Measurements from ENCODE around the gene ARG2.
"Not testable (repeated sequence)": the region's sequence is repeated elsewhere in the genome, so short reads cannot be mapped to it uniquely, and the experiment has no call there.

ARG2 gene

DNA sequence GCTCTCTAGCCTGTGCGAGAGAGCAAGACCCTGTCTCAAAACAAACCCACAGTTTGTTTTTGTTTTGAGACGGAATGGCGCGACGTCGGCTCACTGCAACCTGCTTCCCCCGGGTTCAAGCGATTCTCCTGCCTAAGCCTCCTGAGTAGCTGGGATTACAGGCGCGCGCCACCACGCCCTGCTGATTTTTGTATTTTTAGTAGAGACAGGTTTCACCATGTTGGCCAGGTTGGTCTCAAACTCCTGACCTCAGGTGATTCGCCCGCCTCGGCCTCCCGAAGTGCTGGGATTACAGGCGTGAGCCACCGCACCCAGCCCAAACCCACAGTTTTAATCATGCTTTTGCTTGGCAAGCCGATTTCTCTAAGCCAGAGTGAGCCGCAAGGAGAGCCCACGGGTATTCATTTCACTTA is 19.2 kb upstream of the ARG2 start:
- not testable (repeated sequence) for H3K18ac ChIP-seq (ENCODE audit: low read length); H3K23ac ChIP-seq (ENCODE audit: low read length); H3K9ac ChIP-seq (ENCODE audit: low read length); H3K79me1 ChIP-seq (ENCODE audit: low read length); H3K4me1 ChIP-seq (ENCODE audit: control insufficient read depth in 1 of 2, insufficient read depth in 2 of 2, low read length in 2 of 2); H2AK5ac ChIP-seq (ENCODE audit: low read length); H3K4me3 ChIP-seq (ENCODE audit: low read depth, low read length); H3K9me3 ChIP-seq (ENCODE audit: insufficient read depth, low read depth, low read length); H3K36me3 ChIP-seq (ENCODE audit: control insufficient read depth in 1 of 2, insufficient read depth in 2 of 2, low read length in 2 of 2); H3K79me2 ChIP-seq (ENCODE audit: control insufficient read depth, insufficient read depth, low read length, poor library complexity); H3K27me3 ChIP-seq (ENCODE audit: insufficient read depth, low read length); H2BK120ac ChIP-seq (ENCODE audit: insufficient read depth, low read length, poor library complexity); H3K4ac ChIP-seq (ENCODE audit: low read depth, low read length); H2BK12ac ChIP-seq (ENCODE audit: low read length); DNase-seq; H2BK5ac ChIP-seq (ENCODE audit: low read depth, low read length, poor library complexity)
- H4K8ac ChIP-seq (ENCODE audit: low read depth, low read length) = peak overlapping the region; percentile 93
- peak overlapping the region; percentile 78 for H4K12ac ChIP-seq (ENCODE audit: low read depth, low read length)
- peak overlapping the region; percentile 74 for H3K4me2 ChIP-seq (ENCODE audit: low read length)
- H4K91ac ChIP-seq (ENCODE audit: low read depth, low read length) = peak overlapping the region; percentile 70
- H3K14ac ChIP-seq (ENCODE audit: low read length) = peak overlapping the region; percentile 13
- WGBS (ENCODE audit: extremely low coverage, insufficient coverage, insufficient read length) = no CpG with 5 or more reads among the region's 21 CpGs
- peak overlapping the region; percentile 90 for H2AFZ ChIP-seq (ENCODE audit: insufficient read depth, low read length, poor library complexity)
- H3K27ac ChIP-seq (ENCODE audit: low read depth, low read length) = peak overlapping the region; percentile 48

DNA sequence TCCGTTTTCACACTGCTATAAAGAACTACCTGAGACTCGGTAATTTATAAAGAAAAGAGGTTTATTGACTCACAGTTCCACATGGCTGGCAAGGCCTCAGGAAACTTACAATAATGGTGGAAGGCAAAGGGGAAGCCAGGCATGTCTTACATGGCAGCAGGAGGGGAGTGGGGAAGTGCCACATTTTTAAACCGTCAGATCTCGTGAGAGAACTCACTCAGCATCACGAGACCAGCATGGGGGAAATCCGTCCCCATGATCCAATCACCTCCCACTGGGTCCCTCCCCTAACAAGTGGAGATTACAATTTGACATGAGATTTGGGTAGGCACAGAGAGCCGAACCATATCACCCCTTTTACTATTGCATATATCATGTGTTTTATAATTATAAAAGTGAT is 17.6 kb upstream of the ARG2 start:
- H4K8ac ChIP-seq (ENCODE audit: low read depth, low read length) = no peak overlapping the region
- no peak overlapping the region for H4K91ac ChIP-seq (ENCODE audit: low read depth, low read length)
- H2AK5ac ChIP-seq (ENCODE audit: low read length) = no peak overlapping the region
- no peaks in the 10 kb centered on the region for H3K36me3 ChIP-seq (ENCODE audit: control insufficient read depth in 1 of 2, insufficient read depth in 2 of 2, low read length in 2 of 2)
- H2BK5ac ChIP-seq (ENCODE audit: low read depth, low read length, poor library complexity) = no peak overlapping the region
- H3K23ac ChIP-seq (ENCODE audit: low read length) = no peak overlapping the region
- H2BK120ac ChIP-seq (ENCODE audit: insufficient read depth, low read length, poor library complexity) = no peak overlapping the region
- no CpG with 5 or more reads among the region's 7 CpGs for WGBS (ENCODE audit: extremely low coverage, insufficient coverage, insufficient read length)
- H3K9me3 ChIP-seq (ENCODE audit: insufficient read depth, low read depth, low read length) = no peaks in the 10 kb centered on the region
- H3K4me2 ChIP-seq (ENCODE audit: low read length) = no peak overlapping the region
- H3K79me1 ChIP-seq (ENCODE audit: low read length) = peaks cover 2% of the 10 kb centered on the region
- no peaks in the 10 kb centered on the region for H3K27me3 ChIP-seq (ENCODE audit: insufficient read depth, low read length)
- H2BK12ac ChIP-seq (ENCODE audit: low read length) = no peak overlapping the region
- H3K9ac ChIP-seq (ENCODE audit: low read length) = no peak overlapping the region
- H3K79me2 ChIP-seq (ENCODE audit: control insufficient read depth, insufficient read depth, low read length, poor library complexity) = no peaks in the 10 kb centered on the region
- no peak overlapping the region for H3K4ac ChIP-seq (ENCODE audit: low read depth, low read length)
- H2AFZ ChIP-seq (ENCODE audit: insufficient read depth, low read length, poor library complexity) = no peak overlapping the region
- H3K4me3 ChIP-seq (ENCODE audit: low read depth, low read length) = no peak overlapping the region
- DNase-seq = no peak
- no peak overlapping the region for H3K27ac ChIP-seq (ENCODE audit: low read depth, low read length)
- no peak overlapping the region for H3K14ac ChIP-seq (ENCODE audit: low read length)
- H3K4me1 ChIP-seq (ENCODE audit: control insufficient read depth in 1 of 2, insufficient read depth in 2 of 2, low read length in 2 of 2) = no peaks in the 10 kb centered on the region
- H4K12ac ChIP-seq (ENCODE audit: low read depth, low read length) = no peak overlapping the region
- H3K18ac ChIP-seq (ENCODE audit: low read length) = no peak overlapping the region

DNA sequence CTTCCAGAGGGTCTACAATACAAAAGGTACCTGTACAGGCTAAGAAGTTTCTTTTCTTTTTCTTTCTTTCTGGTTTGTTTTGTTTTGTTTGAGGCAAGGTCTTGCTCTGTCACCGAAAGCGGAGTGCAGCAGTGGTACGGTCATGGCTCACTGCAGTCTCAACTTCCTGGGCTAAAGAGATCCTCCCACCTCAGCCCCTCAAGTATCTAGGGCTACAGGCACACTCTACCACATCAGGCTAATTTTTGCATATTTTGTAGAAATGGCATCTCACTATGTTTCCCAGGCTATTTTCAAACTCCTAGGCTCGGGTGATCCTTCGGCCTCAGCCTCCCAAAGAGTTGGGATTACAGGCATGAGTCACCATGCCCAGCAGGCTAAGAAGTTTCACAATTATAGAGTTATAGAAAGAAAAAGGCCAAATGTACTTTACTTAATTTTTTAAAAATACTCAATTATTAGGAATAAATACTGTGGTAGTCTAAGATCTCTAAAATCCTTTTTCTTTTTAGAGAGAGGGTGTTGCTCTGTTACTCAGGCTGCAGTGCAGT is 16.6 kb upstream of the ARG2 start:
- Histone ChIP-seq H3K27me3 (ENCODE audit: insufficient read depth, low read length) (no peaks in the 10 kb centered on the region), H2BK120ac (ENCODE audit: insufficient read depth, low read length, poor library complexity) (no peak overlapping the region), H4K12ac (ENCODE audit: low read depth, low read length) (no peak overlapping the region), H2AK5ac (ENCODE audit: low read length) (no peak overlapping the region), H3K79me1 (ENCODE audit: low read length) (peaks cover 2% of the 10 kb centered on the region), H3K9me3 (ENCODE audit: insufficient read depth, low read depth, low read length) (no peaks in the 10 kb centered on the region), H2BK12ac (ENCODE audit: low read length) (no peak overlapping the region), H3K4ac (ENCODE audit: low read depth, low read length) (no peak overlapping the region), H2AFZ (ENCODE audit: insufficient read depth, low read length, poor library complexity) (peak overlapping the region; percentile 45), H3K4me1 (ENCODE audit: control insufficient read depth in 1 of 2, insufficient read depth in 2 of 2, low read length in 2 of 2) (no peaks in the 10 kb centered on the region), H4K91ac (ENCODE audit: low read depth, low read length) (no peak overlapping the region), H4K8ac (ENCODE audit: low read depth, low read length) (no peak overlapping the region), H3K4me3 (ENCODE audit: low read depth, low read length) (no peak overlapping the region), H3K14ac (ENCODE audit: low read length) (no peak overlapping the region), H3K23ac (ENCODE audit: low read length) (no peak overlapping the region), H3K9ac (ENCODE audit: low read length) (no peak overlapping the region), H3K79me2 (ENCODE audit: control insufficient read depth, insufficient read depth, low read length, poor library complexity) (no peaks in the 10 kb centered on the region), H3K27ac (ENCODE audit: low read depth, low read length) (no peak overlapping the region), H3K36me3 (ENCODE audit: control insufficient read depth in 1 of 2, insufficient read depth in 2 of 2, low read length in 2 of 2) (no peaks in the 10 kb centered on the region), H3K18ac (ENCODE audit: low read length) (no peak overlapping the region), H3K4me2 (ENCODE audit: low read length) (no peak overlapping the region), H2BK5ac (ENCODE audit: low read depth, low read length, poor library complexity) (no peak overlapping the region)
- no CpG with 5 or more reads among the region's 5 CpGs for WGBS (ENCODE audit: extremely low coverage, insufficient coverage, insufficient read length)
- DNase-seq = peak in 1 of 2 donors; percentile 47

DNA sequence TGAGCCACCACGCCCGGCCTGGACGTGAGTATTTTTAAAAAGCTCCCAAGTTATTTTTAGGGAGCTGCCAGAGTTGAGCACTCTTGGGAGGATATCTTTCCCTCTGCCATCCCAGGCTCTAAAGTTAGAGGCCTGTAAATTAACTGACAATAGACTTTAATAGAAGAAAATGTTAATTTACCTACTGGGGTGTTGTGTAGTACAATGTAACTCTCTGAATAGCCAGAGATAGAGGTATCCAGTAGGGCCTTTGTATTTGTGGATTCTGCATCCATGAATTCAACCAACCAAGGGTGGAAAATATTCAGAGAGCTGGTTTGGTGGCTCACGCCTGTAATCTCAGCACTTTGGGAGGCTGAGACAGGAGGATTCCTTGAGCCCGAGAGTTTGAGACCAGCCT is 12.1 kb upstream of the ARG2 start:
- H3K9ac ChIP-seq (ENCODE audit: low read length) = no peak overlapping the region
- H4K12ac ChIP-seq (ENCODE audit: low read depth, low read length) = no peak overlapping the region
- no peak overlapping the region for H4K8ac ChIP-seq (ENCODE audit: low read depth, low read length)
- no peak for DNase-seq
- H3K27ac ChIP-seq (ENCODE audit: low read depth, low read length) = no peak overlapping the region
- no peak overlapping the region for H2BK12ac ChIP-seq (ENCODE audit: low read length)
- no peak overlapping the region for H2BK5ac ChIP-seq (ENCODE audit: low read depth, low read length, poor library complexity)
- no CpG with 5 or more reads among the region's 5 CpGs for WGBS (ENCODE audit: extremely low coverage, insufficient coverage, insufficient read length)
- H3K9me3 ChIP-seq (ENCODE audit: insufficient read depth, low read depth, low read length) = no peaks in the 10 kb centered on the region
- H3K79me1 ChIP-seq (ENCODE audit: low read length) = no peaks in the 10 kb centered on the region
- no peaks in the 10 kb centered on the region for H3K4me1 ChIP-seq (ENCODE audit: control insufficient read depth in 1 of 2, insufficient read depth in 2 of 2, low read length in 2 of 2)
- H3K23ac ChIP-seq (ENCODE audit: low read length) = no peak overlapping the region
- no peak overlapping the region for H2BK120ac ChIP-seq (ENCODE audit: insufficient read depth, low read length, poor library complexity)
- no peak overlapping the region for H3K18ac ChIP-seq (ENCODE audit: low read length)
- no peaks in the 10 kb centered on the region for H3K36me3 ChIP-seq (ENCODE audit: control insufficient read depth in 1 of 2, insufficient read depth in 2 of 2, low read length in 2 of 2)
- no peaks in the 10 kb centered on the region for H3K79me2 ChIP-seq (ENCODE audit: control insufficient read depth, insufficient read depth, low read length, poor library complexity)
- no peak overlapping the region for H3K14ac ChIP-seq (ENCODE audit: low read length)
- H3K4me3 ChIP-seq (ENCODE audit: low read depth, low read length) = no peak overlapping the region
- no peak overlapping the region for H2AFZ ChIP-seq (ENCODE audit: insufficient read depth, low read length, poor library complexity)
- H3K4me2 ChIP-seq (ENCODE audit: low read length) = no peak overlapping the region
- no peak overlapping the region for H4K91ac ChIP-seq (ENCODE audit: low read depth, low read length)
- H3K4ac ChIP-seq (ENCODE audit: low read depth, low read length) = no peak overlapping the region
- no peak overlapping the region for H2AK5ac ChIP-seq (ENCODE audit: low read length)
- no peaks in the 10 kb centered on the region for H3K27me3 ChIP-seq (ENCODE audit: insufficient read depth, low read length)
